OCI-LY1 (cell line): ENCODE data around the gene SUGP2.

Experiments
- CTCF ChIP-seq: fragments of 200-600 bp; sonication (generic), shearing (Covaris generic); IDR thresholded peaks from 2 replicates; pipeline ENCODE4 v1.5.1; 2017; ENCODE audit warnings: mild to moderate bottlenecking, antibody characterized with exemption, low read length, moderate library complexity, mixed read lengths
- EZH2 ChIP-seq: fragments of 200-600 bp; sonication (generic), shearing (Covaris generic); IDR thresholded peaks from 2 replicates; pipeline ENCODE4 v1.8.0; 2017; ENCODE audit warnings: borderline replicate concordance, mixed run types, mild to moderate bottlenecking, antibody characterized with exemption, low read length, moderate library complexity, mixed read lengths

GRCh38 chr19:18969931-18970659 is 63.2 kb downstream of the SUGP2 start:
- TF ChIP-seq EZH2 (no peak), CTCF (no peak)
